GM04503 (cell line): ENCODE results near the gene PDZD2.

ENCODE experiments used
- DNase-seq: peaks from one replicate; pipeline ENCODE4 v3.0.0-alpha.2; 2012; ENCODE audit warnings: low read depth

Gene PDZD2

DNA sequence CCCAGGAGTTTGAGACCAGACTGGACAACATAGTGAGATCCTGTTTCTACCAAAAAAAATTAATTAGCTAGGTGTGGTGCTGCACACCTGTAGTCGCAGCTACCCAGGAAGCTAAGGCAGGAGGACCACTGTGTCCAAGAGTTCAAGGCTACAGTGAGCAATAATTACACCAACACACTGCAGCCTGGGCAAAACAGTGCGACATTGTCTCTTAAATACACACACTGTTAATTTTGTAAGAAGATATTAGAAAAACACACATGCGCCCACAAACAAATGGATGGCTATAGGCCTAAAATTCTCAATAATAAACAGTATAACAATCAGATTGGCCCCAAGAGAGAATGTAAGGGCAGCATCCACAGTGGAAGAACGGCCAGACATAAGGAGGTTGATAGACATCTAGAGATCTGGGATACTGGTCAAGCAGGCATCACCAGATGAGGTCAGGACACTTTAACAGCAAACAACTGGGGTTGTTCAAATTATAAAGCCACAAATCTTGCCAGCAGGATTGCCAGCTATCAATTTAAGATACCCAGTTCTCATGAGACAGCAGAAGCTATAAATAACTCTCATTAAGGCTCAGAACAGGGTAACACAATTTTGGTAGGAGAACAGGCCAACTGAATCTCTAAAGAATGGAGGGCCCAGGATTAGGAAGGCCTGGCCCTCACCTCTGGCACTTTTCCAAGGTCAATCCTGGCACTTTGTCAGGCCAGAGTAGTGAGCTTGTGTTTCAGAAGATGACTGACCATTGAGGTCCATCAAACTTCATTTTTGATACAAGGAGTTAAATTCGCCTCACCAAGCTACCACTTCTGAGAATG is 505.7 kb downstream of the PDZD2 start:
- no peak for DNase-seq

DNA sequence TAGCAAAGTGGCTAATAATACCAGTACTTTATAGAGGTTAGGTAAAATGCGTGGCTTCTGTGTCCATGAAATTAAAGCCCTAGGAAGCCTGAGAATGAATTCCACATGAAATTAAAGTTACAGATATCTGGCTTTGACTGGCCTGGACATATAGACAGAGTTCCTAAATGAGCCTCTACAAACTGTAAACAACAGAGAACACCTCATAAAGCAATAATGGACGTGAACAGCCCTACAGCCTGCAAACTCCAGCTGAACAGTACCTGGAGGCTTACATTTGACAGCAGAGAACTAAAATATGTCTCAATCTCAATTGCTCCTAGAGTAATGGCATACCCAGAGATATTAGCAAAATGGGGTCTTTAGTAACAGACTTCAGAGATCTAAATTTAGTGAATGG is 506.4 kb downstream of the PDZD2 start:
- DNase-seq, result no peak

DNA sequence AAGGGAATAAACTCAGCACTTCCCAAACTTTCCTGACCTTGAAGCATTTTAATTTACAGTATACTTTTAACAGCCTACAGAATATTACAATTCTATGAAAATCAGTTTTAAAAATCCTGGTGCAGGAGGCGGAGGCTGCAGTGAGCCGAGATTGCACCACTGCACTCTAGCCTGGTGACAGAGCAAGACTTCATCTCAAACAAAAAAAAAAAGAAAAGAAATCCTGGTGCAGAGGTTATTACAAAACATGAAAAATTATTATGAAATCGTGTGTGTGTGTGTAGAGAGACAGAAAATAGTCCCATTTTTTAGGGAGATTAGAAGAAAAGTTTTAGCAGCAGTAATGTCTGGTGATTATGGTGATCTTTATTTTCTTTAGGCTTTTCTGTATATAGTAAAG is 508.3 kb downstream of the PDZD2 start:
- DNase-seq, result no peak

DNA sequence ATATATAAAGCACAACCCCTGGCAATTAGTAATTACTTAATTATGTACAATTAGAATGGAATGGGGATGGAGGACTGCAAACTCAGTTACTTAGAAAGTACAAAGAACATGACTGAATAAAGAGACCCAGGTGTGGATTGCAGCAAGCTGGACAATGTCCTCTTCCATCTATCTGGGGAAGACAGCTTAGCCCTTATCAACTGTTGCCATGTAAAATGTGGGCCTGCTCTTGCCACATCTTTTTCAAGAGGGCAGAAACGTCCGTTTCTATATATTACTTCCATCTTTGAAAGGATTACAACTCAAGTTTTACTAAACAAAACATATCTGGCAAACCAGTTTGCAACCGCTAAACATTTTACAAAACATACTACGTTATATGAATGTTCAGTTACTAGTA is 509.0 kb downstream of the PDZD2 start:
- DNase-seq, result no peak

DNA sequence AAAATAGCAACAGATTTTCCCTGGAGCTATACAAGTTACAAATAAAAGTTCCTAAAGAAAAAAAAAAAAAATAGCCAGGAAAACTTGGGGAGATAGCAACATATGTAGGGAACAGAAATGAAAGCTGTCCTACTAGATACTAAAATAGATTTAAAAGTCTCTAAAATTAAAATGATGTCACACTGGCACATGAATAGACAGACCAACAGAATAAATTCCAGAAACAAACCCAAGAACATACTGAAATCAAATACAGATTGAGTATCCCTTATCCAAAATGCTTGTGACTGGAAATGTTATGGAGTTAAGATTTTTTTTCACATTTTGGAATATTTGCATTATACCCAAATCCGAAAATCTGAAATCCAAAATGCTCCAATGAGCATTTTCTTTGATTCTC is 511.4 kb downstream of the PDZD2 start:
- DNase-seq, result no peak

DNA sequence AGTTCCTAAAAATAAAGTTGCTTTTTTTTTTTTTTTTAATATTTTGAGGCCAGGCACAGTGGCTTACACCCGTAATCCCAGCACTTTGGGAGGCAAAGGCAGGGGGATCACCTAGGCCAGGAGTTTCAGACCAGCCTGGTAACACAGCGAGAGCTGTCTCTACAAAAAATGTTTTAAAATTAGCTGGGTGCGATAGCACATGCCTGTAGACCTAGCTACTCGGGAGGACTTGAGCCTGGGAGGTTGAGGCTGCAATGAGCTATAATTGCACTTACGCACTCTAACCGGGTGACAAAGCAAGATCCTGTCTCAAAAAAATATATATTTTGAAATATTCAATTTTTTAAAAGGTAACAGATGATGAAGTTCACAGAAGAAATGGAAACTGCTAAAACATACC is 512.3 kb downstream of the PDZD2 start:
- no peak for DNase-seq

DNA sequence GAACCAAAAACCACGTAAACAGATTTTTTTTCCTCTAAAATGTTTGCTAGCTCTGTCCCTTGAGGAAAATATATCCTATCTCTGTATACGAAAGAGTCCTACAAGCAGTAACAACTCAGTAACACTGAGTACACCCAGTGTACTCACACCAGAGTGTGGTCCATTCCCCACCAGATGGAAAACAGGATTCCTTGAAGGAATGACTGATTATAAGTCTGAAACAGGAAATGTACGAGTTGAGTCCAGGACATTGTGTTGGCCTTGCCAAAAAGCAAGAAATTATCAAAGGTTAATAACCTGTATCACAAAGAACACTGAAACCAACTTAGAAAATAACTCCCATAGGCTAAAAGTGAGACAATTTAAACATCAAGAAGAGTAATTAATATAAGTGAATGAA is 514.8 kb downstream of the PDZD2 start:
- no peak for DNase-seq

DNA sequence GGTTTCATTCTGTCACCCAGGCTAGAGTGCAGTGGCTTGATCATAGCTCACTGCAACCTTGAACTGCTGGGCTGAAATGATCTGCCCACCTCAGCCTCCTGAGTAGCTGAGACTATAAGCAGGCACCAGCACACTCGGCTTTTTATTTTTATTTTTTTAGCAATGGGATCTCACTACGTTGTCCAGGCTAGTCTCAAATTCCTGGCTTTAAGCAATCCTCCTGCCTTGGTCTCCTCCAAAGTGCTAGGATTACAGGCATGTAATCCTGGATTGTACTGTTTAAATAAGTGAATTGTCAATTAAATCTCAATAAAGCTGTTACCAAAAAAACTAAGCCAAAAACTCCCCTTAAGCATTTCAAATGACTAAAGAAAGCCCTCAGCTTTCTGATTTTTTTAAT is 516.3 kb downstream of the PDZD2 start:
- no peak for DNase-seq

DNA sequence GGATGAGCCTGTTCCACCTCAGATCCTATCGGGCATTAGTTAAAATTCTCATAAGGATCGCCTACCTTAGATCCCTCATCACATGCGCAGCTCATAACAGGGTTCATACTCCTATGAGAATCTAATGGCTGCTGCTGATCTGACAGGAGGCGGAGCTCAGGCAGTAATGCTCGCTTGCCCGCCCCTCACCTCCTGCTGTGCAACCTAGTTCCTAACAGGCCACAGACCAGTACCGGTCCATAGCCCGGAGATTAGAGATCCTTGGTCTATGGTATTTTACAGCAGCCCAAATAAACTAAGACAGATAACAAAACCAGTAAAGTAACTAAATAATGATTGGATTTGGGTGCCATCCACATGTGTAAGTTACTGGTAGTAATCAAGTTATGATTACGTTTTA is 517.7 kb downstream of the PDZD2 start:
- DNase-seq, result no peak

DNA sequence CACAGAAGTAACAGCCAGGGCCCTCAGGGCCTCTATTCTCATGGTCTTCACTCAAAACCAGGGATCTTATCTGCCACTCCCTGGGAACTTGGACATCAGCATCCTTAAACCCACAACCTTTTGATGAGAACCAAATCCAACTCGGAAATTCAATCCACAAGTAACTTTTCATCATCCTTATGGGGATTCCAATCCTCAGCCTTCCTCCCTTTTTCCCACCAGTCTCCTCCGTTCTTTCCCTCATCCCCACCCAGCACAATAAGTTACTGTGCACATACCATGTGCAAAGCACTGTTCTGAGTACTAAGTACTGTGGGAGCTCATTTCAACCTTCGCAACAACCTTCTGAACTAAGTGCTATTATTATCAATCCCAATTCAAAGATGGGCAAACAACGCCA is 518.1 kb downstream of the PDZD2 start:
- no peak for DNase-seq

DNA sequence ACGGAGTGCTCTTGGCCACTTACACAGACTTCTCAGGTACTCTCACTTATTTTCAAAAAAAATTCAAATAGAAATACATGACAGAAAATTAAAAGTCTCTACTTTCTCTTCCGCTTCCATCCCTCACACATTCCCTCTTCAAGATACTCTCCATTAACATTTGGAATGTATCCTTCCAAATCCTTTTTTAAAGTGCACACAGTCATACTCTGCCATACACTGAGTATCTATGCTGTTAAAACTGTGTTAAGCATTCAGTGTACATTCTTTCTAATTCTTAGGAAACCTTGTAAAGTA is 519.7 kb downstream of the PDZD2 start:
- DNase-seq, result no peak

DNA sequence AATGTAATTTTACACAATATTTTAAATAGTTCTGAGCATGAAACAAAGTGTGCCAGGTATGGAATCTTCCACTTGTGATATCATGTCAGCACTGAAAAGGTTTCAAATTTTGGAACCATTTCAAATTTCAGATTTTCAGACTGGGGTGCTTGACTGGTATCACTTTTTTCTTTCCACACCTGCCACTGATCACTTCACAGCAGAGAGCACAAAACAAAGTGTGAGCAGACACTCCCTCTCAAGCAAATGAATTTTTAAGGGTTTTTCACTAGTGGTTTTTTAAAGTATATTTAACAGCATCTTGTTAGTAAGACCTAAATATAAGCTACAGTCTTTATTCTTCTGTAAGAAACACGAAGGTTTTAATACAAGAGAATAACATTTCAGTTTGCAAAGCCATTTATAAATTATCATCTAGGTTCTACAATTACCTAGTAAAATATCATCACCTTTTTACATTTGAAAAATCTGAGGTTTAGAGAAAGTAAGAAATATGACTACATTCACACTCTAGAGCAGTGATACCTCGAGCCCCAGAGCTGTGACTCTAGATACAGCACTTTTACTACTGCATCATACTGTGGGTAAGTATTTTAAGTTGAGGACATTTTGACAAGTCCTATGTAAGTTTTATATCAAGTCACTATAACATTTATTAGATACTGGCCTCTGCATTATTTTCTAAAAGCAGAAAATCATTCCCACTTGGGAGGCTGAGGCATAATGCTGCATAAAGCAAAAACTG is 520.6 kb downstream of the PDZD2 start:
- DNase-seq, result no peak

DNA sequence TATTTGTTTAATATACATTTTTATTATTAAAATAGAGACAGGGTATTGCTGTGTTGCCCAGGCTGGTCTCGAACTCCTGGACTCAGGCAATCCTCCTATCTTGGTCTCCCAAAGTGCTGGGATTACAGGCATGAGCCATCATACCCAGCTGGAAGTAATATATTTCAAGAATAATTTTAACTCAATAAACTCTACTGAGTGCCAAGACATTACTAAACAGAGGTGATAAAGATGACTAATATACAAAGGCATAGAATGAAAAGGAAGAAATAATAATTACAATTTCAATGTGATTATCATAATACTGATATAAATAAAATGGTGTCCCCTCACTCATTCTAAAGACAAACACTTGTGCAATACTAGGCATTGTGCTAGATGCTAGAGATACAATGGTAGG is 521.3 kb downstream of the PDZD2 start:
- DNase-seq, result no peak
